Activated CD4-positive, alpha-beta memory T cell treated with anti-CD3 and anti-CD28 coated beads for 36 hours (primary cell): Measurements from ENCODE around the gene FDPS. TPM values are rescaled to one million over a fixed set of nuclear protein-coding genes. Genes with fewer than 3 reads are reported as not detected.

ENCODE experiments used
- CTCF ChIA-PET: fragments of 350-600 bp; sonication (Branson Sonifier 250); formaldehyde crosslinking; loops from one replicate; lab custom pipeline; 2021; ENCODE audit warnings: antibody characterized with exemption, inconsistent platforms; lab: Charles Lee
- POLR2A ChIA-PET: fragments of 350-600 bp; sonication (Branson Sonifier 250); formaldehyde crosslinking; loops from one replicate; lab custom pipeline; 2021; ENCODE audit warnings: antibody characterized with exemption; lab: Charles Lee
- DNase-seq: peaks from one replicate; pipeline ENCODE4 v3.0.0-alpha.2; 2020
- H3K27ac Mint-ChIP-seq: one replicate; pipeline ENCODE4 v1.8.0; 2021; ENCODE audit warnings: mixed read lengths
- H3K27me3 Mint-ChIP-seq: one replicate; pipeline ENCODE4 v1.8.0; 2021; ENCODE audit warnings: mixed read lengths
- H3K36me3 Mint-ChIP-seq: one replicate; pipeline ENCODE4 v1.8.0; 2021; ENCODE audit warnings: mixed read lengths
- H3K4me1 Mint-ChIP-seq: one replicate; pipeline ENCODE4 v1.8.0; 2021; ENCODE audit warnings: low read depth, mixed read lengths
- H3K4me3 Mint-ChIP-seq: one replicate; pipeline ENCODE4 v1.8.0; 2021; ENCODE audit warnings: mild to moderate bottlenecking, mixed read lengths
- H3K9me3 Mint-ChIP-seq: one replicate; pipeline ENCODE4 v1.8.0; 2021; ENCODE audit warnings: mixed read lengths
- intact Hi-C: fragments of 100-400 bp; cut with micrococcal nuclease; formaldehyde crosslinking; loops from one replicate; pipeline ENCODE4 v1.15.1; 2023
- total RNA-seq, 2 experiments: library from RNA; stranded (reverse); gene quantifications; one replicate each; pipeline ENCODE4 v1.2.3, GENCODE V29; 2021

FDPS gene
- total RNA-seq, 2 experiments from 2014 or later, result 378 to 395 TPM

- Mint-ChIP-seq H3K9me3 (no peaks in the 10 kb centered on the region), H3K4me3 (peak overlapping the region; percentile 61), H3K27ac (no peak overlapping the region), H3K27me3 (no peaks in the 10 kb centered on the region), H3K36me3 (peaks cover 27% of the 10 kb centered on the region), H3K4me1 (peaks cover 31% of the 10 kb centered on the region)
- intact Hi-C loops, result loop anchor here (5.0 to 10.0 kb wide), 2 partner anchors 130 to 273 kb away; no protein-coding TSS in a partner anchor
- ChIA-PET CTCF (interaction anchor here (0.8 to 6.3 kb wide), 12 partner anchors 11 to 196 kb away, joined by 3 to 188 read pairs (median 5); partner anchors contain the start of genes CLK2, ENTREP3, HCN3 and MTX1), POLR2A (interaction anchor here (0.6 to 1.9 kb wide), 6 partner anchors 10 to 71 kb away, joined by 3 to 6 read pairs (median 4); partner anchors contain the start of genes CLK2 and SCAMP3)
- no peak for DNase-seq
Observed at GRCh38 chr1:155321639-155322503, 13.2 kb downstream of the FDPS start.

DNA sequence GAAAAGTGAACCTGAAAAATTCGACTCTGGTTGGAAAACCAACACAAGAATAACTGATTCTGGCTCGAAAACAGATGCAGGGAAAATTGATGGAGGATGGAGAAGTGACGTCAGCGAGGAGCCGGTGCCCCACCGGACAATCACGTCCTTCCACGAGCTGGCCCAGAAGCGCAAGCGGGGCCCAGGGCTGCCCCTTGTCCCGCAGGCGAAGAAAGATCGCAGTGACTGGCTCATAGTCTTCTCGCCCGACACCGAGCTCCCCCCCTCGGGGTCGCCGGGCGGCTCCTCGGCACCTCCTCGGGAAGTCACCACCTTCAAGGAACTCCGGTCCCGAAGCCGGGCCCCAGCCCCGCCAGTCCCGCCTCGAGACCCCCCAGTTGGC is 13.9 kb downstream of the FDPS start:
- CTCF ChIA-PET, result interaction anchor here (0.8 to 6.3 kb wide), 12 partner anchors 11 to 196 kb away, joined by 3 to 188 read pairs (median 6); partner anchors contain the start of genes CLK2, ENTREP3, HCN3 and MTX1
- no peaks in the 10 kb centered on the region for H3K9me3 Mint-ChIP-seq
- peaks cover 31% of the 10 kb centered on the region for H3K4me1 Mint-ChIP-seq
- H3K36me3 Mint-ChIP-seq, result peaks cover 27% of the 10 kb centered on the region
- POLR2A ChIA-PET, result interaction anchor here (1.0 to 1.9 kb wide), 5 partner anchors 11 to 72 kb away, joined by 3 to 4 read pairs (median 4); partner anchors contain the start of genes CLK2 and SCAMP3
- DNase-seq, result peak; percentile 31
- intact Hi-C loops, result loop anchor here (5.0 to 10.0 kb wide), 2 partner anchors 130 to 272 kb away; no protein-coding TSS in a partner anchor
- no peaks in the 10 kb centered on the region for H3K27me3 Mint-ChIP-seq
- H3K27ac Mint-ChIP-seq, result peak overlapping the region; percentile 42
- H3K4me3 Mint-ChIP-seq, result peak overlapping the region; percentile 61

DNA sequence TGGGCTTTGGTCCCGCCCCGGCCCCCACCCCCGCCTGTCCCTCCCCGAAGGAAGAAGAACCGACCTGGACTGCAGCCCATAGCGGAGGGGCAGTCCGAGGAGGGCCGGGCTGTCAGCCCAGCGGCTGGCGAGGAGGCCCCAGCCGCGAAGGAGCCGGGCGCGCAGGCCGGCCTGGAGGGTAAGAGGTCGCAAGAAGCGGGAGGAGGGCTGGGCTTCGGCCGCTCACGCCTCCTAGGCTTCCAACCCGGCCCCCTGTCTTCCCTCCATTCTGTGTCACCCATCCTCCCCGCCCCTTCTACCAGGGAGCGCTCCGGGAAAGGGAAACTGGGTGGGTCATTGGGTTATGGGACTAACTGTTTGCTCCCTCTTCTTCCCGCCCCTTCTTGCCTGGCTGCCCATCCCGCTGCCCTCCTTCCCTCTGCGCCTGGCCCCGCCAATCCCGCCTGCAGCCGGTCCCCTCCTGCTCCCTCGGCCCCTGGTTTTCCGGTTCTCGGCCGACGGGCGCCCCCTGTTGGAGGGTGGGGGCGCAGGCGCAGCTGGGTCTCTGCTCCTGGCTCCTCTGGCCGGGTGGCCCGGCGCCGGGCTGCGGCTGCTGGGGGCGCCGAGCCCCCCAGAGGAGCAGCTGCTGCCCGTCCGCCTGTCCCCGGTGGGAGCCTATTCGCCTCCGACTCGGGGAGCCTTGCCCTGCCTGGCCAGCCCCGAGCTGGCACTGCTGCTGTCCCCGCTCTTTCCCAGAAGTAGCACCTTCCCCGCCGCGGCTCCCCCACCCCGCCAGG is 14.5 kb downstream of the FDPS start:
- ChIA-PET POLR2A (interaction anchor here (1.0 to 1.9 kb wide), 8 partner anchors 11 to 114 kb away, joined by 3 to 6 read pairs (median 4); partner anchors contain the start of genes CLK2 and SCAMP3), CTCF (interaction anchor here (0.7 to 6.3 kb wide), 23 partner anchors 12 to 367 kb away, joined by 3 to 188 read pairs (median 5); partner anchors contain the start of genes CLK2, ENTREP3, FDPS and HCN3)
- peak; percentile 91 for DNase-seq
- Mint-ChIP-seq H3K4me1 (peaks cover 31% of the 10 kb centered on the region), H3K27me3 (no peaks in the 10 kb centered on the region), H3K27ac (peak overlapping the region; percentile 74), H3K36me3 (peaks cover 23% of the 10 kb centered on the region), H3K9me3 (no peaks in the 10 kb centered on the region), H3K4me3 (peak overlapping the region; percentile 83)
- intact Hi-C loops, result loop anchor here (1.0 to 10.0 kb wide), 5 partner anchors 15 to 272 kb away; partner anchors contain the start of genes FDPS and HCN3

DNA sequence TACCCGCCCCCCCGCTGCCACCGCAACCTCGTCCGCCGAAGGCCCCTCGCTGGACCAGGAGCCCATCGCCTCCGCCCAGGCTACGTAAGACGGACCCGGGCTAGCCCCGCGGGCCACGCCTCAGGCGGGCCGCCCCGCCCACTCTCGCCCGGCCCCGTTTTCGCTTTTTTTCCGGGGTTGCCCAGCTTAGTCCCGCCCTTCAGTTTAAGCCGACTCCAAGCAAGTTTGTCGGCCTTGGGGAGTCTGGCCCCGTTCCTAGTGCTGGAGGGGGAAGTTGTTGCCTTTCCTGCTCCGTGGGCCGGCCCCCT is 15.0 kb downstream of the FDPS start:
- DNase-seq, result peak; percentile 91
- peak overlapping the region; percentile 69 for H3K27ac Mint-ChIP-seq
- peaks cover 21% of the 10 kb centered on the region for H3K36me3 Mint-ChIP-seq
- no peaks in the 10 kb centered on the region for H3K27me3 Mint-ChIP-seq
- H3K4me1 Mint-ChIP-seq, result peaks cover 31% of the 10 kb centered on the region
- ChIA-PET POLR2A (interaction anchor here (0.9 to 1.5 kb wide), 6 partner anchors 51 to 1103 kb away, joined by 3 to 6 read pairs (median 5); partner anchors contain the start of genes CLK2, SCAMP3 and UBAP2L), CTCF (interaction anchor here (0.7 to 6.3 kb wide), 18 partner anchors 11 to 366 kb away, joined by 3 to 188 read pairs (median 6); partner anchors contain the start of genes CLK2, ENTREP3, FDPS and HCN3)
- peak overlapping the region; percentile 83 for H3K4me3 Mint-ChIP-seq
- no peaks in the 10 kb centered on the region for H3K9me3 Mint-ChIP-seq
- intact Hi-C loops, result loop anchor here (1.0 to 10.0 kb wide), 7 partner anchors 15 to 422 kb away; partner anchors contain the start of genes FDPS and HCN3

DNA sequence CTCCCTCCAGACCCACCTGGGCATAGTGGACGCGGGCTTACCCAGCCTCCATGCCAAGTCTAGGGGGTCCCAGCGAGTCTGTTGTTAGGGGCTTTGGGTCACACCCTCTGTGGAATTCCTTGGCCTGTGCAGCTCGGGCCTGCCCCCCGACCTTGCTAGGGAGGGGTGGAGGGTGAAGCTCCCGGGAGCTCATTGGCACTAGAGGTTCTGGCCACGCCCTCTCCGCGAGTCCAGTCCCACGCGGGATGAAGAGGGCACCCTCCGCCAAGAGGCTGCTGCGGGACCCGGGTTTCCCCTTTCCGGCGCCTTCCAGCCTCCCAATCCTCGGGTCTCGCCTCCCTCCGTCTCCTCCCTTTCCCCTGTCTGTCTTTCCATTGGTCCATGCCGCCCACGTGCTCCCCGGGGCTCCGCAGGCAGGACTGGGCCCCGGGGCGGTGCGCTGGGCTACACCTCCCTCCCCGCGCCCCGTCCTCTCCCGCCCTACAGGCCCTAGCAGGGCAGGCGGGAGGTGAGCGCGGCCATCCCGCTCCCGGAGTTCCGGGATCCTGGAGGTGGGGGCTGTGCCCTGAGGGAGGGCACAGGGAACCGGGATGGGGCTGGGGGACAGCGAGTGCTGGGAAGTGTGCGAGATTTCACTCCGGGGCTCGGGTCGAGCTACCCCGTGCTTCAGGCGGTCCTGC is 15.5 kb downstream of the FDPS start:
- ChIA-PET CTCF (interaction anchor here (0.7 to 6.3 kb wide), 18 partner anchors 11 to 366 kb away, joined by 3 to 188 read pairs (median 6); partner anchors contain the start of genes CLK2, ENTREP3, FDPS and HCN3), POLR2A (interaction anchor here (0.9 to 1.5 kb wide), 6 partner anchors 51 to 1104 kb away, joined by 3 to 6 read pairs (median 5); partner anchors contain the start of genes CLK2, SCAMP3 and UBAP2L)
- peak; percentile 97 for DNase-seq
- peak overlapping the region; percentile 83 for H3K4me3 Mint-ChIP-seq
- H3K27ac Mint-ChIP-seq, result peak overlapping the region; percentile 69
- peaks cover 16% of the 10 kb centered on the region for H3K36me3 Mint-ChIP-seq
- no peaks in the 10 kb centered on the region for H3K9me3 Mint-ChIP-seq
- H3K4me1 Mint-ChIP-seq, result peaks cover 29% of the 10 kb centered on the region
- H3K27me3 Mint-ChIP-seq, result no peaks in the 10 kb centered on the region
- intact Hi-C loops, result loop anchor here (1.0 to 10.0 kb wide), 4 partner anchors 74 to 421 kb away; no protein-coding TSS in a partner anchor

GRCh38 chr1:155324717-155325602 is 16.3 kb downstream of the FDPS start:
- CTCF ChIA-PET, result interaction anchor here (2.0 to 6.3 kb wide), 5 partner anchors 47 to 73 kb away, joined by 6 to 188 read pairs (median 14); partner anchors contain the start of genes CLK2, ENTREP3 and SCAMP3
- peak overlapping the region; percentile 83 for H3K4me3 Mint-ChIP-seq
- no peaks in the 10 kb centered on the region for H3K27me3 Mint-ChIP-seq
- peak; percentile 38 for DNase-seq
- no peaks in the 10 kb centered on the region for H3K9me3 Mint-ChIP-seq
- H3K36me3 Mint-ChIP-seq, result peaks cover 12% of the 10 kb centered on the region
- intact Hi-C loops, result loop anchor here (1.0 to 10.0 kb wide), 4 partner anchors 75 to 420 kb away; no protein-coding TSS in a partner anchor
- POLR2A ChIA-PET, result interaction anchor here (1.3 kb wide), 1 partner anchor 63 kb away, joined by 5 read pairs; the partner anchor contains the start of gene SCAMP3
- H3K27ac Mint-ChIP-seq, result no peak overlapping the region
- H3K4me1 Mint-ChIP-seq, result peaks cover 26% of the 10 kb centered on the region

GRCh38 chr1:155325603-155325893 is 16.9 kb downstream of the FDPS start:
- DNase-seq, result no peak
- CTCF ChIA-PET, result interaction anchor here (6.3 kb wide), 1 partner anchor 74 kb away, joined by 188 read pairs; the partner anchor contains the start of gene ENTREP3
- POLR2A ChIA-PET, result no interaction called here
- Mint-ChIP-seq H3K4me1 (peaks cover 20% of the 10 kb centered on the region), H3K27ac (no peak overlapping the region), H3K9me3 (no peaks in the 10 kb centered on the region), H3K4me3 (peak overlapping the region; percentile 42), H3K36me3 (peaks cover 7% of the 10 kb centered on the region), H3K27me3 (no peaks in the 10 kb centered on the region)
- intact Hi-C loops, result loop anchor here (10.0 kb wide), 1 partner anchor 269 kb away; no protein-coding TSS in a partner anchor

DNA sequence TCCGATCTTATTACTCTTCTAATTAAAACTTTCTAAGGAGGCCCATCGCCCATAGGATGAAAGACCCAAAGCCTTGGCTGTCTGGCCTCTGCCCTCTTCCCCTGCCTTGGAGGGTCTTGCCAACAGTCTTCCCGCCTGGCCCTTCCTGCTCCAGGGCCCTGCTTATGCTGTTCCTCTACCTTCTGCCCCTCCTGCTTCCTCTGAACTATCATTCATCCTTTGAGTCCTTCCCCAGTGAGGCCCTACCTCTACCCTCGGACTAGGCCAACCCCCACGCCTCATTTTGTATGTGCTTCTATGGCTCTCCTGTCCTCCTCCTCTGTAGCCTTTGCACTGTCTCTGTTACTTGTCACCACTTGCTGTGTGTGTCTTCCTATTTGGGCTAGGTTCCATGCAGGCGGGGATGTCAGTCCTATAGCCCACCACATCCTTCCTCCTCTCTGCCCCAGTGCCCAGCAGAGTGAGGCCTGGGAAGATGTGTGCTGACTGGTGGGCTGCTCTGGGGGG is 17.4 kb downstream of the FDPS start:
- ChIA-PET CTCF (interaction anchor here (2.9 kb wide), 1 partner anchor 76 kb away, joined by 19 read pairs; no protein-coding TSS in a partner anchor), POLR2A (no interaction called here)
- peak overlapping the region; percentile 5 for H3K4me3 Mint-ChIP-seq
- peak overlapping the region; percentile 3 for H3K27ac Mint-ChIP-seq
- H3K4me1 Mint-ChIP-seq, result peaks cover 16% of the 10 kb centered on the region
- H3K9me3 Mint-ChIP-seq, result no peaks in the 10 kb centered on the region
- no peak for DNase-seq
- H3K36me3 Mint-ChIP-seq, result peaks cover 9% of the 10 kb centered on the region
- no peaks in the 10 kb centered on the region for H3K27me3 Mint-ChIP-seq
- intact Hi-C loops, result loop anchor here (10.0 kb wide), 1 partner anchor 269 kb away; no protein-coding TSS in a partner anchor

DNA sequence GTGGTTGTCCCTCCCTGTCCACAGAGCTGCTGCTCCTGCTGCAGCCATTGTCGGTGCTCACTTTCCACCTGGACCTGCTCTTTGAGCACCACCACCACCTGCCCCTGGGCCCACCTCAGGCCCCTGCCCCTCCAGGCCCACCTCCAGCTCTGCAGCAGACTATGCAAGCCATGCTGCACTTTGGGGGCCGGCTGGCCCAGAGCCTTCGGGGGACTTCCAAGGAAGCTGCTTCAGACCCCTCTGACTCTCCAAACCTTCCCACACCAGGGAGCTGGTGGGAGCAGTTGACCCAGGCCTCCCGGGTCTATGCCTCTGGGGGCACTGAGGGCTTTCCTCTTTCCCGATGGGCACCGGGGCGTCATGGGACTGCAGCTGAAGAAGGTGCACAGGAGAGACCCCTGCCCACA is 18.0 kb downstream of the FDPS start:
- POLR2A ChIA-PET, result no interaction called here
- no peak overlapping the region for H3K27ac Mint-ChIP-seq
- peaks cover 12% of the 10 kb centered on the region for H3K4me1 Mint-ChIP-seq
- H3K4me3 Mint-ChIP-seq, result no peak overlapping the region
- CTCF ChIA-PET, result interaction anchor here (2.9 kb wide), 1 partner anchor 76 kb away, joined by 19 read pairs; no protein-coding TSS in a partner anchor
- H3K27me3 Mint-ChIP-seq, result no peaks in the 10 kb centered on the region
- H3K36me3 Mint-ChIP-seq, result peaks cover 9% of the 10 kb centered on the region
- H3K9me3 Mint-ChIP-seq, result no peaks in the 10 kb centered on the region
- no peak for DNase-seq
- intact Hi-C loops, result loop anchor here (10.0 kb wide), 1 partner anchor 268 kb away; no protein-coding TSS in a partner anchor
